ENCODE data around the gene ZNF804A.

Gene ZNF804A

GRCh38 chr2:184938221-184938985 lies 340.1 kb downstream of the ZNF804A start:
- no peak for TF ChIP-seq CTCF (IDR thresholded peaks at IDR 0.05; ENCODE audit: low read depth, low read length)
- DNase-seq (ENCODE audit: extremely low read depth, low read depth): no peak

- no peak for TF ChIP-seq CTCF (IDR thresholded peaks at IDR 0.05; ENCODE audit: low read depth, low read length)
- DNase-seq (ENCODE audit: extremely low read depth, low read depth): no peak
Measured at GRCh38 chr2:184945326-184945725, 347.0 kb downstream of the ZNF804A start.

- no peak for TF ChIP-seq CTCF (IDR thresholded peaks at IDR 0.05; ENCODE audit: low read depth, low read length)
- DNase-seq (ENCODE audit: extremely low read depth, low read depth): no peak
Measured at GRCh38 chr2:184945824-184946223, 347.5 kb downstream of the ZNF804A start.

- no peak for TF ChIP-seq CTCF (IDR thresholded peaks at IDR 0.05; ENCODE audit: low read depth, low read length)
- no peak for DNase-seq (ENCODE audit: extremely low read depth, low read depth)
Measured at GRCh38 chr2:184956856-184957255, 358.5 kb downstream of the ZNF804A start.

GRCh38 chr2:184971546-184972068 lies 373.3 kb downstream of the ZNF804A start:
- TF ChIP-seq CTCF (IDR thresholded peaks at IDR 0.05; ENCODE audit: low read depth, low read length): no peak
- no peak for DNase-seq (ENCODE audit: extremely low read depth, low read depth)
